MM.1S (cell line): Measurements from ENCODE around the gene ZBTB42.

Experiments
- EZH2 ChIP-seq: fragments of 300-600 bp; sonication (generic); optimal IDR thresholded peaks from 2 replicates; pipeline ENCODE3; 2017; ENCODE audit warnings: low read depth, mild to moderate bottlenecking, antibody characterized with exemption, low read length, mixed read lengths
- EZH2phosphoT487 ChIP-seq: fragments of 300-600 bp; sonication (generic); IDR thresholded peaks from 2 replicates; pipeline ENCODE4 v1.6.1; 2018; ENCODE audit warnings: antibody characterized with exemption, low read length
- TF ChIP-seq, protein P1 (sequence below): fragments of 300-600 bp; sonication (generic); IDR thresholded peaks from 2 replicates; pipeline ENCODE4 v1.5.1; 2016; ENCODE audit warnings: antibody characterized with exemption, low read length, mixed read lengths

DNA sequence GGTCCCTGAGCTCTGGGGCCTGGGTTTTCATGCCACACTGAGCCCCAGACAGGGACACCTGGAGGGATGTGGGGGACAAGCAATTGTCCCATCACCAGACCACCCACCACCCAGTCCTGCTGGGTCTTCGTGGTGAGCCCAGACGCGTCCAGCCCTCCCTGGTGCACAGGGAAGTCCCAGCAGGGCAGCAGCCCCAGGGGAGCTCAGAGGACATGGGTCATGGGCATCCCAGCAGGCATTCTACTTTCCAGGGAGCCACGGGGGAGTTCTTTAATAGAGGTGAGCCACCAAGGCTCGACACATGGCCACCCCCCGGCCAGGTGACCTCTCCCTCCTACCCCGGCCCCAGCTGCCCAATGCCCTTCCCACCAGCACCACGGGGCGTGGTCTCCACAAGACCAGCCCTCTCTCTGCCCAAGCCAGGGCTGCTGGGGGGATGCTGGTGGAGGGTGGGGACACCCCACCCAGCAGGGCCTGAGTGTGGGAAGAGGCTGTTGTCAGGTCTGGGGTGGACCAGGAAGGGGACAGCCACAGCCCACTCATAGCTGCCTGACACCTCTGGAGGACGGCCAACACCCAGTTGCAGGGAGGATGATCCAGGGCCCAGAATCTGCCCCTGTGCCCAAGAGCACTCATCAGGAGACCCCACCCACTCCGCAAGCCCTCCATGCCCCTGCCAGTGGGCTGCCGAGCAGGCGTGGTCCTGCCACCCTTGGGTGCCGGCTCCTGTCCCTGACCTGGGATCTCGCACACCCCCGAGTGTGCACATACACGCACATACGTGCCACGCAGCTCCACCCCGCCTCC lies 19.4 kb upstream of the ZBTB42 start:
- TF ChIP-seq, protein P1, sequence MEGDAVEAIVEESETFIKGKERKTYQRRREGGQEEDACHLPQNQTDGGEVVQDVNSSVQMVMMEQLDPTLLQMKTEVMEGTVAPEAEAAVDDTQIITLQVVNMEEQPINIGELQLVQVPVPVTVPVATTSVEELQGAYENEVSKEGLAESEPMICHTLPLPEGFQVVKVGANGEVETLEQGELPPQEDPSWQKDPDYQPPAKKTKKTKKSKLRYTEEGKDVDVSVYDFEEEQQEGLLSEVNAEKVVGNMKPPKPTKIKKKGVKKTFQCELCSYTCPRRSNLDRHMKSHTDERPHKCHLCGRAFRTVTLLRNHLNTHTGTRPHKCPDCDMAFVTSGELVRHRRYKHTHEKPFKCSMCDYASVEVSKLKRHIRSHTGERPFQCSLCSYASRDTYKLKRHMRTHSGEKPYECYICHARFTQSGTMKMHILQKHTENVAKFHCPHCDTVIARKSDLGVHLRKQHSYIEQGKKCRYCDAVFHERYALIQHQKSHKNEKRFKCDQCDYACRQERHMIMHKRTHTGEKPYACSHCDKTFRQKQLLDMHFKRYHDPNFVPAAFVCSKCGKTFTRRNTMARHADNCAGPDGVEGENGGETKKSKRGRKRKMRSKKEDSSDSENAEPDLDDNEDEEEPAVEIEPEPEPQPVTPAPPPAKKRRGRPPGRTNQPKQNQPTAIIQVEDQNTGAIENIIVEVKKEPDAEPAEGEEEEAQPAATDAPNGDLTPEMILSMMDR = no peak
- TF ChIP-seq EZH2 (no peak), EZH2phosphoT487 (no peak)
